ENCODE measurements around the gene COQ8B.

Gene COQ8B

GRCh38 chr19:40695881-40696280, 20.8 kb downstream of the COQ8B start:
- TF ChIP-seq ZNF70 (CRISPR knock-in tag; IDR thresholded peaks at IDR 0.05) (no peak), ZFP30 (CRISPR knock-in tag; IDR thresholded peaks at IDR 0.05) (no peak), TOX (CRISPR knock-in tag; IDR thresholded peaks at IDR 0.05; ENCODE audit: borderline replicate concordance) (no peak), CREB5 (CRISPR knock-in tag; IDR thresholded peaks at IDR 0.05; ENCODE audit: low read depth) (no peak), ISL1 (CRISPR knock-in tag; IDR thresholded peaks at IDR 0.05) (no peak), GLIS3 (CRISPR knock-in tag; IDR thresholded peaks at IDR 0.05) (no peak), ZNF565 (CRISPR knock-in tag; conservative IDR thresholded peaks at IDR 0.05; ENCODE audit: low read depth) (no peak), ZC3H10 (CRISPR knock-in tag; IDR thresholded peaks at IDR 0.05) (no peak), ZNF8 (CRISPR knock-in tag; IDR thresholded peaks at IDR 0.05) (no peak)
- no peak for ATAC-seq

- ATAC-seq = no peak
- TF ChIP-seq RARB (CRISPR knock-in tag; IDR thresholded peaks at IDR 0.05) (no peak), ESRRG (CRISPR knock-in tag; IDR thresholded peaks at IDR 0.05) (no peak), CSDC2 (CRISPR knock-in tag; IDR thresholded peaks at IDR 0.05) (no peak), ISL1 (CRISPR knock-in tag; IDR thresholded peaks at IDR 0.05) (no peak), CSRNP3 (CRISPR knock-in tag; IDR thresholded peaks at IDR 0.05) (no peak), CREB5 (CRISPR knock-in tag; IDR thresholded peaks at IDR 0.05; ENCODE audit: low read depth) (no peak)
Measured at GRCh38 chr19:40693896-40694295, 22.8 kb downstream of the COQ8B start.

- ATAC-seq = no peak
- TF ChIP-seq ISL1 (CRISPR knock-in tag; IDR thresholded peaks at IDR 0.05) = no peak
- TF ChIP-seq ZNF565 (CRISPR knock-in tag; conservative IDR thresholded peaks at IDR 0.05; ENCODE audit: low read depth) = no peak
- no peak for TF ChIP-seq POU6F1 (CRISPR knock-in tag; IDR thresholded peaks at IDR 0.05; ENCODE audit: borderline replicate concordance, low read depth)
- no peak for TF ChIP-seq CSRNP3 (CRISPR knock-in tag; IDR thresholded peaks at IDR 0.05)
- TF ChIP-seq ZNF70 (CRISPR knock-in tag; IDR thresholded peaks at IDR 0.05) = no peak
- TF ChIP-seq PPARA (CRISPR knock-in tag; IDR thresholded peaks at IDR 0.05; ENCODE audit: borderline replicate concordance) = no peak
- TF ChIP-seq ZFP30 (CRISPR knock-in tag; IDR thresholded peaks at IDR 0.05) = no peak
- no peak for TF ChIP-seq CREB5 (CRISPR knock-in tag; IDR thresholded peaks at IDR 0.05; ENCODE audit: low read depth)
- no peak for TF ChIP-seq SNAI2 (CRISPR knock-in tag; IDR thresholded peaks at IDR 0.05)
- TF ChIP-seq OSR1 (CRISPR knock-in tag; IDR thresholded peaks at IDR 0.05) = no peak
- no peak for TF ChIP-seq TOX (CRISPR knock-in tag; IDR thresholded peaks at IDR 0.05; ENCODE audit: borderline replicate concordance)
- no peak for TF ChIP-seq TSHZ2 (CRISPR knock-in tag; IDR thresholded peaks at IDR 0.05)
- no peak for TF ChIP-seq ZFP3 (CRISPR knock-in tag; IDR thresholded peaks at IDR 0.05)
- TF ChIP-seq ESRRG (CRISPR knock-in tag; IDR thresholded peaks at IDR 0.05) = no peak
- TF ChIP-seq PATZ1 (CRISPR knock-in tag; IDR thresholded peaks at IDR 0.05; ENCODE audit: borderline replicate concordance) = no peak
- no peak for TF ChIP-seq ZC3H10 (CRISPR knock-in tag; IDR thresholded peaks at IDR 0.05)
Measured at GRCh38 chr19:40693150-40693788, 23.4 kb downstream of the COQ8B start.

Measured in SK-N-SH treated with all-trans-retinoic acid at 6 μM for 48 hours (cell line).